Measurements from ENCODE around the gene ZFAND3.

GRCh38 chr6:38133932-38134703 is 314.6 kb downstream of the ZFAND3 start:
- TF ChIP-seq CTCF (conservative IDR thresholded peaks at IDR 0.05; ENCODE audit: low read depth, low read length) (no peak), EZH2 (IDR thresholded peaks at IDR 0.05; ENCODE audit: low read length, unreplicated experiment) (no peak), EZH2phosphoT487 (IDR thresholded peaks at IDR 0.05; ENCODE audit: borderline replicate concordance, low read length) (no peak)

Data from PC-3 (cell line).